Vein endothelial cell (primary cell): ENCODE results near the gene PRR29. TPM values are rescaled to one million over a fixed set of nuclear protein-coding genes. Genes with fewer than 3 reads are reported as not detected.

ENCODE experiments used
- total RNA-seq: library from RNA; depleted of rRNA; stranded (reverse); fragments of >200 nt; gene quantifications from 2 replicates; pipeline ENCODE4 v1.2.3, GENCODE V29; 2012

PRR29 gene
- total RNA-seq = 0.33 and 0.57 TPM in 2 replicates

DNA sequence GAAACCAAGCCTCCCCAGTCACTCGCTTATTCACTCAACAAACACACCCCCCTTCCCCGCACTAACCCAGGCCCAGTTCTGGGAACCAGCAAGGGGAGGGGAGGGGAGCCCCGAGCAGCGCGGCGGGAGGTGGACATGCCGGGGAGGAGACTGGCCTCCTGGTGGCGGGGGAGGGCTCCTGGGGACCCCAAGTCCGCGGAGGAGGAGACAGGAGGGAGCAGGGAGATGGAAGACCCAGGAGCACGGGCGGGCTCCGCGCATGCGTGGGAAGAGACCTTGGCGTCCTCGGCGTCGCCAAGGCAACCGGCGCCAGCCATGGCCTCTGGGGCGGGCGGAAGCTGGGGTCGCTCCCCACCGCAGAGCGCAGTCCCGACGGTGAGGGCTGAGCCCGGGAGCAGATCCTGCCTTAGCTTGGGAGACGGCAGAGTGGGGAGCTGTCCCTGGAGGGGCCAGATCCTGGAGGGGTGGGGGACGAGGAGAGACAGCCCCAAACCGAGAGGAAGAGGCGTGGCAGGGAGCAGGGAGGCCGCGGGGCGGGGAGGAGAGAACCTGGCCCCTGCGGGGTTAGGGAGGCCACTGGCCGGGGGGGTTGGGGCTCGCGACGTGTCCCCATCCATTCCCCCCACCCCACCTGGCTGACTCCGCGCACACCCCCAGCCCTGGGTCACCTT, at the start of gene PRR29:
Gene PRR29 (plus strand): TSS at position 302 of the 671 bp plus-strand sequence. CDS start 14 bp downstream, at position 316.

DNA sequence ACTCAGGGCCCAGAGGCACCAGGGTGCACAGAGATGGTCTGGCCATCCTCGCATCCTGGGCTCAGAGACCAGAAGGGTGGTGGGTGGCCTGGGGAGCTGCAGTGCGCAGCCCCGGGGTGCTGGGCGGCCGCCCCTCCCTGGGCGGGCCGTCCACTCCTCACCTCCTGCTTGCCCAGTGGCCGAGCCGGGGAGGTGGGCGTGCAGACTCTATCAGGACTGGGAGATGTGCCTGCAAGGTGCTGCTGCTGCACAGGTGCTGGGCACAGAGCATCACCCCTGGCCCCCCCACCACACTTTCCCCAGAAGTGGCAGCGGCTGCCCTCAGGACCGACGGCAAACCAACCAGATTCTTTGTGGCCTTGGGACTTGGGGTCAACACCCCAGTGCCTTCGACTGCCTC, 25.4 kb upstream of the PRR29 start, which contains the start of gene SCN4A:
Gene SCN4A (minus strand): TSS at position 123 of the 400 bp plus-strand sequence. CDS start 77 bp downstream, at position 46.

DNA sequence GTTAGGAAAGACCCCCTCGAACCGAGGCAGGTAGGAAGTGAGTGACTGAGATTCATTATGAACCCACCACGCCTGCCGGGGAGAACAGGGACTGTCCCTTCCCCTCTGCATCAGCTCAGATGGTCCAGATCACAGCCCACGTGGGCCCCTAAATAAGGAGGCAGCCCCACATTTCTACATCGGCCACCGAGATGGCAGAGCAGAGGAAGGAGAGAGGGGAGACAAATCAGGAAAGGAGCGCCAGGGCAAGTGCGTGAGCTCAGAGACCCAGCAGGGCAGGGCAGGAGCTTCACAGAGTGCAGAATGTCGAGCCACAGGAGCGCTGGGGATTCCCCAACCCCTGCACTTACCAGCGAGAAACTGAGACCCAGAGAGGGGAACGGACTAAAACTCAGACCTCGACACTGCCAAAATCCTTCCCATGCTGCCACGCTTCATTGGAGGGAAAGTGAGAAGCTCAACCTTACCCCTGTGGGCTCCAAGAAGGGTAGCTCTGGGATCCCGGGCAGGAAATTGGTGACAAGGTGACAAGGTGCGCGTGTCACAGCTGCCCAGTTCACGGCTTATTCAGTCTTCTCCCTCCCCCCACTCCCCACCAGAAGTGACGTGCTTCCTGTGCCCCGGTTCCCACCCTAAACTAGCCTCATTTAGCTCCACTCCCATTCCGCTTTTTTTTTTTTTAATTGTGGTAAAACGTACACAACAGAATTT, 22.1 kb downstream of the PRR29 start, which contains the start of gene ICAM2:
Gene ICAM2 (minus strand): TSS at position 578 of the 711 bp plus-strand sequence. CDS start 13,942 bp downstream, outside the sequence.

Other genes starting within 250 kb of the PRR29 start
- gene CCDC47, start 224.8 kb upstream of the PRR29 start, total RNA-seq = 72.8 and 81.6 TPM in 2 replicates
- gene DDX42, start 224.2 kb upstream of the PRR29 start, total RNA-seq = 78.9 and 88.5 TPM in 2 replicates
- gene PSMC5, start 170.9 kb upstream of the PRR29 start, total RNA-seq = 63.4 and 65.7 TPM in 2 replicates
- gene FTSJ3, start 170.7 kb upstream of the PRR29 start, total RNA-seq = 58.8 and 59.1 TPM in 2 replicates
- gene SMARCD2, start 155.7 kb upstream of the PRR29 start, total RNA-seq = 55.7 and 68.3 TPM in 2 replicates
- gene CSH2, start 124.7 kb upstream of the PRR29 start, total RNA-seq = not detected in 2 replicates
- gene GH2, start 116.4 kb upstream of the PRR29 start, total RNA-seq = not detected in 2 replicates
- gene CSH1, start 101.8 kb upstream of the PRR29 start, total RNA-seq = not detected in 2 replicates
- gene CSHL1, start 87.1 kb upstream of the PRR29 start, total RNA-seq = not detected in 2 replicates
- not detected in 2 replicates for gene GH1, start 79.5 kb upstream of the PRR29 start, total RNA-seq
- 0.33 and 1.1 TPM in 2 replicates for gene CD79B, start 66.0 kb upstream of the PRR29 start, total RNA-seq
- not detected in 2 replicates for gene SCN4A, start 25.4 kb upstream of the PRR29 start, total RNA-seq
- 806 and 851 TPM in 2 replicates for gene ICAM2, start 22.3 kb downstream of the PRR29 start, total RNA-seq
- gene ERN1, start 131.8 kb downstream of the PRR29 start, total RNA-seq = 13.7 and 18.6 TPM in 2 replicates